Measurements from ENCODE around the gene NDST3.
"Not testable (repeated sequence)": the region's sequence is repeated elsewhere in the genome, so short reads cannot be mapped to it uniquely, and the experiment has no call there.

NDST3 gene

DNA sequence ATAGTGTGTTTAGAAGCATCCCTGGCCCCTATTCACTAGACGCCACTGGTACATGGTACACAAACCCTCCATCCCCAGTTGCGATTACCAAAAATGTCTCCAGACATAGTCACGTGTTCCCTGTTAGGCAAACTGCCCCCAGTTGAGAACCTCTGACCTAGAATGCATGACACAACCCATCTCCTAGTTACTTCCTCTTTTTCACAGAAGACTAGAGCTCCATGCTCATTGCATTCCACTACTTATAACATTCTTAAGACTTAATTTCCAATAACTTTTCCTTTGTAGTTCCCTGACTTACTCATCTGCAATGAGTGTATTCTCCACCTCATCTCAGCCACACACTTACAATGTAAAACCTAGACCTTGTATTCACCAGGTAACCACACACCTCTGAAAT, 249.9 kb downstream of the NDST3 start:
- H3K27ac Mint-ChIP-seq = no peak overlapping the region
- no peak for ATAC-seq
- H3K4me1 Mint-ChIP-seq = peaks cover 28% of the 10 kb centered on the region
- no peak for DNase-seq (ENCODE audit: low spot score in 2 of 2)
- no peak overlapping the region for H3K4me3 Mint-ChIP-seq
- H3K36me3 Mint-ChIP-seq = peaks cover 46% of the 10 kb centered on the region
- H3K9me3 Mint-ChIP-seq = no peaks in the 10 kb centered on the region

DNA sequence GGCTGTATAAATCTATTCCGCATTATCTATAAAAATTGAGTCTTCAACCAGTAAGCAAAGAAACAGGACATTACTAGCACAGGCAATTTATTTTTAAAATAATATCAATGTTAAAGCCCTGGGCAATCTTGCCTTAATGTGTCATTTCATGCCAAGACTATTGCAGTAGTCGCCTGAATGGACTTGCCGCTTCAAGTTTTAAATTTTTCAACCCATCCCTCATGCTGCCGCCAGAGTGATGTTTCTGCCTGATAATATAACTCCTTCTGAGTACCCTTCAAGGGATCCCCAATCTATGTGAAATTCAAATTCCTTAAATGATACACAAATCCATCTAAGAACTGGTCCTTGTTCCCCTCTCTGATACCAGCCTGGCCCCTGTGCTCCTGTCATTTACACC, 251.6 kb downstream of the NDST3 start:
- ATAC-seq (no peak), DNase-seq (ENCODE audit: low spot score in 2 of 2) (no peak)
- Mint-ChIP-seq H3K27ac (no peak overlapping the region), H3K9me3 (no peaks in the 10 kb centered on the region), H3K36me3 (peaks cover 29% of the 10 kb centered on the region), H3K4me1 (peaks cover 23% of the 10 kb centered on the region), H3K4me3 (no peak overlapping the region)

DNA sequence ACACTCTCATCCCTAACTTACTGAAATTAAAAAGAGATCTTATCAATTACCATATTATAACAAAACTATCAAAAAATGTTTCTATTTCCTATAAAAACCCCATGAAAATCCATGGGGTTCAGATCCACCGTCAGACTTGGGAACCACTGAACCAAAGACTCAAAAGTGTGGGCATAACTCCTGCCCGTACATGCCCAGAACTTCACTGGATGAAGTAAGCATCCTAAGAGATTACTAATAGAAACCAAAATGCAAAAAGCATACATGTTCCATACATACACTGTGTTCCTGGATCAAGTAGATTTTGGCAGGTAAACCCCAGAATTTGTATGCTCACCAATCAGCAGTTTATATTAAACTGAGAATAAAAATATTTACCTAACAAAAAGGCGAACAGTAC, 252.4 kb downstream of the NDST3 start:
- H3K9me3 Mint-ChIP-seq = no peaks in the 10 kb centered on the region
- H3K4me1 Mint-ChIP-seq = peaks cover 16% of the 10 kb centered on the region
- peaks cover 21% of the 10 kb centered on the region for H3K36me3 Mint-ChIP-seq
- no peak overlapping the region for H3K27ac Mint-ChIP-seq
- ATAC-seq = no peak
- no peak overlapping the region for H3K4me3 Mint-ChIP-seq
- no peak for DNase-seq (ENCODE audit: low spot score in 2 of 2)

DNA sequence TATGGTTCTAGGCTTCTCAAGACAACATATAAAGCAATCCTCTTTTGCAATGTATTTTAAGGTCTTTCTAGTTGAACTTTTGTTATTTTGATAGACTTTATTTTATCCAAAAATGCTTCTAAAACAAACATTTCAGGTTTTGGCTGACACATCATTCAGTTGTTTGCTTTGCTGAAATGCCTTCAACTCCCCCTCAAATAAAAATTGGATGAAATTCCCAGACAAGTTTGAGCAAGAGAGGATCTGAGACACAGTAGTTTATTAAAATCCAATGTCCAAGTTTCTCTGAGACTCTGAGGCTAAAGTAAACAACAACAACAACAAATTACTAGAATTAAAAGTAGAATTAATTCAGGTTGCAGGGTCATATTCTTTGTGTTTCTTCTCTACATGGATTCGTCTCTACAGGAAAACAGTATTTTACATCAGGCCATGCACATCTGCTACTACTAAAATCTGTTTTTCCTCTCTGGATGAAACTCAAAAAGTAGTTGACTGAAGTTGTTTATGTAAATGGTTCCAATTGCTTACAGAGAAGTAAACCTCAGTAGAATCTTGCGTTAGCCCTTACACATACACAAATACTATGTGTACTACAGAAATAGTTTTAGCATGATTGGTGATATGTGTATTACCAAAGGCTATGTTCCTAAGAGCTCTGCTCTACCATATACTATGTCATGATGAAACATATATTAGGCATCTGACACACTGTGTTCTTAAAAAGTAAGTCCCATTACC, 253.6 kb downstream of the NDST3 start:
- DNase-seq (ENCODE audit: low spot score in 2 of 2) = no peak
- Mint-ChIP-seq H3K36me3 (peaks cover 9% of the 10 kb centered on the region), H3K9me3 (no peaks in the 10 kb centered on the region), H3K27ac (no peak overlapping the region), H3K4me3 (no peak overlapping the region), H3K4me1 (peaks cover 9% of the 10 kb centered on the region)
- no peak for ATAC-seq

DNA sequence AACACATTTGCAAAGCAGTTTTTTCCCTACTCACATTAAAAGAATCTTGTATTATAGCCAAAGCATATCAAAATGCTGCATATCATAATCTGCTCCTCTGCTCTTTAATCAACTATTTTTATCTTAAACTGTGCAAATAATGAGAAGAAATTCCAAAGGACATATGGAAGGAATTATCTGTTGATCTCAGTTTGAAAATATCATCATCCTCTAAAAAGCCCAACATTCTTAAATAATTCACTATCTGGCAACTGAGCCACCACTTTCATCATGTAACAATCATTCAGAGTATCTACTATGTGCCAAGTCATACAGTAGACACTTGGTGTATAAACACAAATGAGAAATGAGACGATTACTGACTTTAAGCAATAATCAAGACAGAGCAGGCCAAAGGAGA, 255.5 kb downstream of the NDST3 start:
- Mint-ChIP-seq H3K4me3 (no peak overlapping the region), H3K4me1 (no peaks in the 10 kb centered on the region), H3K27ac (no peak overlapping the region), H3K36me3 (no peaks in the 10 kb centered on the region), H3K9me3 (no peaks in the 10 kb centered on the region)
- no peak for ATAC-seq
- DNase-seq (ENCODE audit: low spot score in 2 of 2) = no peak

DNA sequence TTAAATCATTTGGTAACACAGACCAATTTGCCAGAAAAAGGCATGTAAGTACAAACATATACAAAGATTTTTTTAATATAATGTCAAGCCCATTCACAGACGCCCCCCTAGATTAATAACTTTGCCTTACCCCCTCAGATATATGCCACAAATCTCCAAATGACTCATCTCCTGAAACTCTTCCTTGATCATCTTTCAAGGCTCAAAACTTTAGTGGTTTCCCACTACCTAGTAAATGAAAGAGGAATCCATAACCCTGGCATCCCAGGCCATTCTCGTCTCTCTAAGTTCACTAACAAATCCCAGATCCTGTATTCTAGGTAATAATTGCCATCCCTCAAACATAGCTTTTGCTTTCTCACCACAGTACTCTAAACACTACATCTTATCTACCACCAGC, 256.7 kb downstream of the NDST3 start:
- DNase-seq (ENCODE audit: low spot score in 2 of 2) = no peak
- Mint-ChIP-seq H3K27ac (no peak overlapping the region), H3K4me1 (no peaks in the 10 kb centered on the region), H3K9me3 (no peaks in the 10 kb centered on the region), H3K4me3 (no peak overlapping the region), H3K36me3 (no peaks in the 10 kb centered on the region)
- no peak for ATAC-seq

DNA sequence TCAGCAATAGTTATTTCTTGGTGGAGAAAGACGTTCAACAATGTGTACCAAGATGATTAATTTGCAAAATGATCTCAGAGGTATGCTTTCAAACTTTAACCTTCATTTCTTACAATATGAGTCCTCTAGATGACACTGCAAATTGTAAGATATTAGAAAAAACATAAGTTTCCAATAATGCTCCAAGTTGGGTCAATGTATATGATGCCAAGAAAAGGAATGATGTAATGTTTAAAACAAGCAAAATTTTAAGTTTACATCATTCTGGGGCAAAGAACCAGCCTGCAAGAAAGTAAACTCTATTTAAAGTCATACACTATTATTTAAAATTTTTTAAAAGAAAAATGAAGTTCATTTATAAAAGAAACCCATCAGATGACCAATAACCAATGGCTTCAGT, 262.4 kb downstream of the NDST3 start:
- no peaks in the 10 kb centered on the region for H3K9me3 Mint-ChIP-seq
- H3K27ac Mint-ChIP-seq = no peak overlapping the region
- ATAC-seq (no peak), DNase-seq (ENCODE audit: low spot score in 2 of 2) (no peak)
- no peaks in the 10 kb centered on the region for H3K36me3 Mint-ChIP-seq
- H3K4me3 Mint-ChIP-seq = no peak overlapping the region
- H3K4me1 Mint-ChIP-seq = no peaks in the 10 kb centered on the region

DNA sequence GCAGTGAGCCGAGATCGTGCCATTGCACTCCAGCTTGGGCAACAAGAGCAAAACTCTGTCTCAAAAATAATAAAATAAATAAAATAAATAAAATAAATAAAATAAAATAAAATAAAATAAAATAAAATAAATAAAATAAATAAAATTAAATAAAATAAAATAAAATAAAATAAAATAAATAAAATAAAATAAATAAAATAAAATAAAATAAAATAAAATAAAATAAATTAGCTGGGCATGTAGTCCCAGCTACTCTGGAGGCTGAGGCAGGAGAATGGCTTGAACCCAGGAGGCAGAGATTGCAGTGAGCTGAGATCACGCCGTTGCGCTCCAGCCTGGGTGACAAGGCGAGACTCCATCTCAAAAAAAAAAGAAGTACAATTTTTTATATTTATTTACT, 265.3 kb downstream of the NDST3 start:
- not testable (repeated sequence) for H3K27ac Mint-ChIP-seq, H3K9me3 Mint-ChIP-seq, H3K4me1 Mint-ChIP-seq

DNA sequence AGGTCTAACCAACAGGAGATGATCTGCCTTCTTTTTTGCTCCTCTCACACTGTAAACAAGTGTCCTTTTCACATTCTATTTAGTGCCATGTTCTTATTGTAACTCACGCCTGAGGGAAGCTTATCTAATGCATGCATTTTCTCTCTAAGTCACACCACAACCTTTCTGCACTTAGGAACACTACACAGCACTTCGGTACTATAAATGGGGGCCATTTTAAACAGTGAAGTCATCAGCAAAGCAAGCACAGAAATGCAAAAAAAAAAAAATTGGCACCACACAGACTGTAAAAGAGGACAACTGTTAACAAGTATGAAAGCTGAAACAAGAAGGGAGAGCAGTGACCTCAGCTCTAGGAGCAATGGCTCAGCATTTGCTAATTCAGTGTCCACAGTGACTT, 273.4 kb downstream of the NDST3 start:
- no peaks in the 10 kb centered on the region for H3K4me1 Mint-ChIP-seq
- ATAC-seq = no peak
- H3K9me3 Mint-ChIP-seq = no peaks in the 10 kb centered on the region
- DNase-seq (ENCODE audit: low spot score in 2 of 2) = no peak
- no peak overlapping the region for H3K4me3 Mint-ChIP-seq
- H3K36me3 Mint-ChIP-seq = no peaks in the 10 kb centered on the region
- no peak overlapping the region for H3K27ac Mint-ChIP-seq

More for the DNA sequence above, 265.3 kb downstream of the NDST3 start:
- ATAC-seq; DNase-seq (ENCODE audit: low spot score in 2 of 2); H3K4me3 Mint-ChIP-seq; H3K36me3 Mint-ChIP-seq: not testable (repeated sequence)

All from stimulated activated effector memory CD8-positive, alpha-beta T cell treated with anti-CD3 and anti-CD28 coated beads, Interleukin-12 subunit alpha, Interleukin-12 subunit beta, amount 100 ng/mL, for 72 hours (primary cell).